WTC11 (cell line): ENCODE results near the gene ZMYND12.

Source experiments
- AFF4 ChIP-seq: sonication (generic); formaldehyde crosslinking; IDR thresholded peaks from 2 replicates; pipeline ENCODE4 v1.8.1; 2023; ENCODE audit warnings: mild to moderate bottlenecking, missing genetic modification reagents, borderline replicate concordance
- ATF2 ChIP-seq: sonication (generic); formaldehyde crosslinking; IDR thresholded peaks from 2 replicates; pipeline ENCODE4 v1.8.1; 2022; ENCODE audit warnings: low read depth, missing genetic modification reagents, borderline replicate concordance
- ERG ChIP-seq: fragments of 250-450 bp; sonication (Bioruptor Pico); IDR thresholded peaks from 2 replicates; pipeline ENCODE4 v1.8.0; 2021; ENCODE audit warnings: mild to moderate bottlenecking
- FOXJ3 ChIP-seq: sonication (generic); formaldehyde crosslinking; IDR thresholded peaks from 2 replicates; pipeline ENCODE4 v1.9.0; 2021; ENCODE audit warnings: missing genetic modification reagents, mild to moderate bottlenecking, borderline replicate concordance
- JUN ChIP-seq: sonication (generic); formaldehyde crosslinking; IDR thresholded peaks from 2 replicates; pipeline ENCODE4 v1.8.0; 2023; ENCODE audit warnings: mild to moderate bottlenecking, missing genetic modification reagents
- NR1H2 ChIP-seq: sonication (generic); formaldehyde crosslinking; IDR thresholded peaks from 2 replicates; pipeline ENCODE4 v1.9.0; 2021; ENCODE audit warnings: mild to moderate bottlenecking, moderate library complexity, missing genetic modification reagents
- USF2 ChIP-seq: sonication (generic); formaldehyde crosslinking; IDR thresholded peaks from 2 replicates; pipeline ENCODE4 v1.8.1; 2023; ENCODE audit warnings: mild to moderate bottlenecking, missing genetic modification reagents, moderate library complexity

GRCh38 chr1:42504535-42505128 is 48.8 kb upstream of the ZMYND12 start:
- TF ChIP-seq NR1H2 (CRISPR knock-in tag), result no peak
- TF ChIP-seq ERG (CRISPR knock-in tag), result no peak
- no peak for TF ChIP-seq USF2 (CRISPR knock-in tag)
- no peak for TF ChIP-seq JUN (CRISPR knock-in tag)
- TF ChIP-seq FOXJ3 (CRISPR knock-in tag), result no peak
- no peak for TF ChIP-seq ATF2
- TF ChIP-seq AFF4 (CRISPR knock-in tag), result no peak
